ENCODE results near the gene AP2A1. TPM values are rescaled to one million over a fixed set of nuclear protein-coding genes. Genes with fewer than 3 reads are reported as not detected.

AP2A1 gene
- total and polyA plus RNA-seq, 2 of the 13 experiments (the other 11 are each of a cell fraction or from before 2014, with no cell fraction given), result 22.7 to 39.7 TPM

GRCh38 chr19:49809941-49810389 is 43.2 kb downstream of the AP2A1 start:
- FAIRE-seq, result no peak
- peak overlapping the region; percentile 54 to 72 (median 62); a peak in 4 of 6 replicates for H3K4me3 ChIP-seq (replicated peaks in 1 of 3; ENCODE audit: insufficient read depth in 1 of 3, low read depth in 2 of 3, low read length in 3 of 3)
- H3K9ac ChIP-seq (ENCODE audit: insufficient read depth, low read depth, low read length), result peak overlapping the region; percentile 52; the same call in 1 of the 2 replicates
- peak overlapping the region; percentile 60 for H2AFZ ChIP-seq (ENCODE audit: low read length)
- ATAC-seq, result peak; percentile 5; the same call in 2 of the 3 replicates
- H3K4me1 ChIP-seq (ENCODE audit: insufficient read depth, low read length), result peaks cover 14% of the 10 kb centered on the region
- no peak overlapping the region for H3K27ac ChIP-seq (ENCODE audit: extremely low read length, insufficient read depth, low read length)
- no TSS peak for BruUV-seq (replicated peaks)
- H3K9me3 ChIP-seq (ENCODE audit: low read length), result no peaks in the 10 kb centered on the region
- H4K20me1 ChIP-seq (ENCODE audit: insufficient read depth, low read length), result no peaks in the 10 kb centered on the region
- H3K4me2 ChIP-seq (ENCODE audit: low read depth, low read length), result peak overlapping the region; percentile 79
- H3K27me3 ChIP-seq (ENCODE audit: control insufficient read depth in 1 of 2, insufficient read depth in 2 of 2, low read length in 2 of 2), result no peaks in the 10 kb centered on the region
- POLR2A ChIA-PET, result interaction anchor here (0.7 to 1.7 kb wide), 5 partner anchors 38 to 448 kb away, joined by 3 to 5 read pairs (median 4); partner anchors contain the start of genes PRMT1 and TEAD2
- H3K79me2 ChIP-seq (ENCODE audit: insufficient read depth, low read length), result no peaks in the 10 kb centered on the region
- intact Hi-C loops (cut with micrococcal nuclease; ENCODE audit: unreplicated experiment), result loop anchor here (10.0 kb wide), 1 partner anchor 45 kb away; the partner anchor contains the start of genes AP2A1 and TSKS
- CTCF ChIA-PET (ENCODE audit: low intra/inter-chr PET ratio, low total read pairs), result no interaction called here
- in situ Hi-C loops (cut with HindIII; ENCODE audit: extremely low pct_ligation_motif_present, low pct_unique_long_range_greater_than_20kb), result no loop called here
- 75% methylated on average over 5 of the region's 5 CpGs for WGBS (ENCODE audit: low lambda C conversion rate)
- DNase-seq (ENCODE audit: low spot score), result no peak
- H3K36me3 ChIP-seq (replicated peaks in 1 of 2; ENCODE audit: control insufficient read depth in 1 of 2, insufficient read depth in 2 of 2, low read length in 2 of 2), result no peaks in the 10 kb centered on the region; a peak in 1 of 5 replicates
- TF ChIP-seq MEIS2 (CRISPR knock-in tag; IDR thresholded peaks at IDR 0.05), result no peak
- TF ChIP-seq ZNF20 (CRISPR knock-in tag; IDR thresholded peaks at IDR 0.05), result no peak
- no peak for TF ChIP-seq ZNF609 (CRISPR knock-in tag; IDR thresholded peaks at IDR 0.05; ENCODE audit: borderline replicate concordance)
- no peak for TF ChIP-seq GTF3A (CRISPR knock-in tag; conservative IDR thresholded peaks at IDR 0.05)
- TF ChIP-seq ZNF598 (CRISPR knock-in tag; IDR thresholded peaks at IDR 0.05; ENCODE audit: borderline replicate concordance), result 0 out of 2 replicates have a peak, but pooled peaks have one; percentile 16
- TF ChIP-seq PRDM10 (CRISPR knock-in tag; IDR thresholded peaks at IDR 0.05; ENCODE audit: low read depth), result no peak
- TF ChIP-seq ZNF280D (CRISPR knock-in tag; IDR thresholded peaks at IDR 0.05), result no peak
- TF ChIP-seq MXD4 (CRISPR knock-in tag; IDR thresholded peaks at IDR 0.05), result no peak
